ENCODE measurements around the gene SLC24A3.

The SLC24A3 gene

GRCh38 chr20:19571996-19572395 is 359.6 kb downstream of the SLC24A3 start:
- no peak for DNase-seq (ENCODE audit: low read depth in 1 of 2, low spot score in 1 of 2)

GRCh38 chr20:19577692-19578091 is 365.2 kb downstream of the SLC24A3 start:
- no peak for DNase-seq (ENCODE audit: low read depth in 1 of 2, low spot score in 1 of 2)

- no peak for DNase-seq (ENCODE audit: low read depth in 1 of 2, low spot score in 1 of 2)
Observed at GRCh38 chr20:19582782-19583181, 370.3 kb downstream of the SLC24A3 start.

GRCh38 chr20:19583532-19584175 is 371.2 kb downstream of the SLC24A3 start:
- peak in 1 of 2 donors; percentile 11 for DNase-seq (ENCODE audit: low read depth in 1 of 2, low spot score in 1 of 2)

- no peak for DNase-seq (ENCODE audit: low read depth in 1 of 2, low spot score in 1 of 2)
Observed at GRCh38 chr20:19588241-19588640, 375.8 kb downstream of the SLC24A3 start.

GRCh38 chr20:19588732-19589131 is 376.3 kb downstream of the SLC24A3 start:
- DNase-seq (ENCODE audit: low read depth in 1 of 2, low spot score in 1 of 2): no peak

- DNase-seq (ENCODE audit: low read depth in 1 of 2, low spot score in 1 of 2): no peak
Observed at GRCh38 chr20:19589787-19590362, 377.4 kb downstream of the SLC24A3 start.

- DNase-seq (ENCODE audit: low read depth in 1 of 2, low spot score in 1 of 2): no peak
Observed at GRCh38 chr20:19590382-19590781, 377.9 kb downstream of the SLC24A3 start.

GRCh38 chr20:19593762-19594161 is 381.3 kb downstream of the SLC24A3 start:
- DNase-seq (ENCODE audit: low read depth in 1 of 2, low spot score in 1 of 2): no peak

GRCh38 chr20:19594896-19595295 is 382.5 kb downstream of the SLC24A3 start:
- no peak for DNase-seq (ENCODE audit: low read depth in 1 of 2, low spot score in 1 of 2)

- no peak for DNase-seq (ENCODE audit: low read depth in 1 of 2, low spot score in 1 of 2)
Observed at GRCh38 chr20:19598117-19598850, 385.8 kb downstream of the SLC24A3 start.

GRCh38 chr20:19599200-19599599 is 386.8 kb downstream of the SLC24A3 start:
- DNase-seq (ENCODE audit: low read depth in 1 of 2, low spot score in 1 of 2): no peak

GRCh38 chr20:19600042-19600441 is 387.6 kb downstream of the SLC24A3 start:
- DNase-seq (ENCODE audit: low read depth in 1 of 2, low spot score in 1 of 2): no peak

- no peak for DNase-seq (ENCODE audit: low read depth in 1 of 2, low spot score in 1 of 2)
Observed at GRCh38 chr20:19601126-19601810, 388.8 kb downstream of the SLC24A3 start.

- DNase-seq (ENCODE audit: low read depth in 1 of 2, low spot score in 1 of 2): no peak
Observed at GRCh38 chr20:19602675-19603375, 390.4 kb downstream of the SLC24A3 start.

- DNase-seq (ENCODE audit: low read depth in 1 of 2, low spot score in 1 of 2): no peak
Observed at GRCh38 chr20:19603376-19603750, 390.9 kb downstream of the SLC24A3 start.

GRCh38 chr20:19605786-19606485 is 393.5 kb downstream of the SLC24A3 start:
- no peak for DNase-seq (ENCODE audit: low read depth in 1 of 2, low spot score in 1 of 2)

GRCh38 chr20:19609642-19610223 is 397.3 kb downstream of the SLC24A3 start:
- DNase-seq (ENCODE audit: low read depth in 1 of 2, low spot score in 1 of 2): no peak

- DNase-seq (ENCODE audit: low read depth in 1 of 2, low spot score in 1 of 2): no peak
Observed at GRCh38 chr20:19615629-19616028, 403.2 kb downstream of the SLC24A3 start.

GRCh38 chr20:19616081-19616480 is 403.6 kb downstream of the SLC24A3 start:
- DNase-seq (ENCODE audit: low read depth in 1 of 2, low spot score in 1 of 2): no peak
